NCI-H2196 treated with DMSO at 0.1 percent for 48 hours (cell line): ENCODE results near the gene CFC1B.
"Not testable (repeated sequence)": the region's sequence is repeated elsewhere in the genome, so short reads cannot be mapped to it uniquely, and the experiment has no call there.

ENCODE experiments used
- DNase-seq: peaks from one replicate; lab custom pipeline; 2025; ENCODE audit not compliant: unreplicated experiment; lab: John Stamatoyannopoulos, UW

Gene CFC1B

GRCh38 chr2:130520992-130521391 lies at the start of gene CFC1B:
Gene CFC1B (plus strand): TSS chr2:130521222. CDS start chr2:130521485, 263 bp downstream.
- not testable (repeated sequence) for DNase-seq

- not testable (repeated sequence) for DNase-seq
These were observed 29.9 kb upstream of the CFC1B start for GRCh38 chr2:130491073-130491472.

- DNase-seq = not testable (repeated sequence)
These were observed 11.8 kb upstream of the CFC1B start, which contains the start of gene POTEI for GRCh38 chr2:130509228-130509627. Gene POTEI (minus strand): TSS chr2:130509328. CDS start chr2:130509235, 93 bp downstream.

- not testable (repeated sequence) for DNase-seq
These were observed 9.9 kb upstream of the CFC1B start for GRCh38 chr2:130510807-130511746.

- DNase-seq = not testable (repeated sequence)
These were observed 9.1 kb upstream of the CFC1B start for GRCh38 chr2:130511747-130512451.

- DNase-seq = not testable (repeated sequence)
These were observed 2.4 kb upstream of the CFC1B start for GRCh38 chr2:130518516-130519106.

GRCh38 chr2:130522390-130522789 lies 1.4 kb downstream of the CFC1B start:
- DNase-seq = not testable (repeated sequence)

GRCh38 chr2:130527365-130527967 lies 6.4 kb downstream of the CFC1B start:
- not testable (repeated sequence) for DNase-seq

- DNase-seq = not testable (repeated sequence)
These were observed 8.5 kb downstream of the CFC1B start for GRCh38 chr2:130529545-130529944.

- DNase-seq = not testable (repeated sequence)
These were observed 9.2 kb downstream of the CFC1B start for GRCh38 chr2:130530212-130530611.

GRCh38 chr2:130531225-130531624 lies 10.2 kb downstream of the CFC1B start:
- DNase-seq = not testable (repeated sequence)

- not testable (repeated sequence) for DNase-seq
These were observed 10.7 kb downstream of the CFC1B start for GRCh38 chr2:130531672-130532071.

GRCh38 chr2:130536654-130537053 lies 15.6 kb downstream of the CFC1B start:
- not testable (repeated sequence) for DNase-seq

GRCh38 chr2:130538271-130538670 lies 17.2 kb downstream of the CFC1B start:
- not testable (repeated sequence) for DNase-seq

GRCh38 chr2:130542789-130543188 lies 21.8 kb downstream of the CFC1B start:
- not testable (repeated sequence) for DNase-seq

GRCh38 chr2:130543785-130544528 lies 22.9 kb downstream of the CFC1B start:
- DNase-seq = not testable (repeated sequence)

GRCh38 chr2:130544978-130545377 lies 24.0 kb downstream of the CFC1B start:
- not testable (repeated sequence) for DNase-seq

- not testable (repeated sequence) for DNase-seq
These were observed 27.4 kb downstream of the CFC1B start for GRCh38 chr2:130548418-130548817.

- not testable (repeated sequence) for DNase-seq
These were observed 28.5 kb downstream of the CFC1B start for GRCh38 chr2:130549475-130549874.

- DNase-seq = not testable (repeated sequence)
These were observed 33.2 kb downstream of the CFC1B start for GRCh38 chr2:130554178-130554577.
